SK-MEL-5 (cell line): Measurements from ENCODE around the gene DIP2B. TPM values are rescaled to one million over a fixed set of nuclear protein-coding genes. Genes with fewer than 3 reads are reported as not detected.
A peak's percentile ranks its signal among the peaks of the same experiment; 100 is the strongest.

Experiments used
- DNase-seq: peaks from one replicate; pipeline ENCODE4 v3.0.0-alpha.2; 2016; ENCODE audit warnings: low read depth, low spot score
- in situ Hi-C: cut with HindIII; loops from 2 replicates; pipeline ENCODE4 v1.10.0; 2016; ENCODE audit warnings: low sequenced_read_pairs, high pct_unique_total_duplicates, low pct_unique_long_range_greater_than_20kb
- total RNA-seq: library from RNA; depleted of rRNA; stranded (reverse); fragments of >200 nt; shearing (Covaris generic); gene quantifications from 2 replicates; pipeline ENCODE4 v1.2.3, GENCODE V29; 2014

DIP2B gene
- total RNA-seq, 1 experiment from 2014 or later = 49.0 TPM

DNA sequence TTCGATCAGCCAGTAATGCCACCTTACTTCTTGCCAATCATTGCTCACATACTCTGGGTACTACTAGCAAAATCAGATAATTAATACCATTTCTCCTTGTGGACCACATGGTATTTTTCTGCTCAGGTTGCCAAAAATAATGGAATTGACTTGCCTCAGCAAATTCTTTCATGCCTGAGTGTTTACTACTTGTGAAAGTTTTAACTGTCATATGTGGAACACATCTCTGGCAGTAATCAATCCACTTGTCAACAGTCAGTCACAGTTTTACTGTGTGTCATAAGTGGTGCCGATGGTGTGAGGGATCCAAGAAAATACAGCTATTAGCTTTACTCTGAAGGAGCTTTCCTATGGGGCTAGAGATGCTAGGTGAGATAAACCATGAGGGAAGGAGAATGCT, 203.8 kb downstream of the DIP2B start:
- in situ Hi-C loops = no loop called here
- DNase-seq = no peak

- in situ Hi-C loops = no loop called here
Measured at GRCh38 chr12:50711121-50711520, 206.3 kb downstream of the DIP2B start.

GRCh38 chr12:50715174-50715573, 210.4 kb downstream of the DIP2B start:
- in situ Hi-C loops = no loop called here
- DNase-seq = no peak

More at GRCh38 chr12:50711121-50711520, 206.3 kb downstream of the DIP2B start:
- no peak for DNase-seq

DNA sequence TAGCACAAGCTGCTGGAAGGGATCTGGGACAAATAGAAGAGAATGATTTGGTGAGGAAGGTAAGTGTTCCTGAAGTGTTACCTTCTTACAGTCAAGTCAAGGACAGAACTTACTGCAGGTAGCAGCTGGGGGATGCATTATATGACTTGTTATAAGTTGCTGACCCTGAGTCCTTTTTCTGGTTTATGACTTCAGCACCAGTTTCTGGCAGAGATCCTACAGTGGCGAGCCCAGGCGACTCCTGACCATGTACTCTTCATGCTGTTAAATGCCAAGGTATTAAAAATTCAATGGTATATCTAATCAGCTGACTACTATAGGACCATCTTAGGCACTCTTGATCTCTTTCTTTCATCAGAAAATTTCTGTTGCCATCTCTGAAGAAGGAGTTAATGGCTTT, 214.0 kb downstream of the DIP2B start:
- in situ Hi-C loops = no loop called here
- DNase-seq = no peak

GRCh38 chr12:50720085-50720484, 215.3 kb downstream of the DIP2B start:
- in situ Hi-C loops = no loop called here
- DNase-seq = no peak

- in situ Hi-C loops = no loop called here
- no peak for DNase-seq
Measured at GRCh38 chr12:50720501-50720900, 215.7 kb downstream of the DIP2B start.

DNA sequence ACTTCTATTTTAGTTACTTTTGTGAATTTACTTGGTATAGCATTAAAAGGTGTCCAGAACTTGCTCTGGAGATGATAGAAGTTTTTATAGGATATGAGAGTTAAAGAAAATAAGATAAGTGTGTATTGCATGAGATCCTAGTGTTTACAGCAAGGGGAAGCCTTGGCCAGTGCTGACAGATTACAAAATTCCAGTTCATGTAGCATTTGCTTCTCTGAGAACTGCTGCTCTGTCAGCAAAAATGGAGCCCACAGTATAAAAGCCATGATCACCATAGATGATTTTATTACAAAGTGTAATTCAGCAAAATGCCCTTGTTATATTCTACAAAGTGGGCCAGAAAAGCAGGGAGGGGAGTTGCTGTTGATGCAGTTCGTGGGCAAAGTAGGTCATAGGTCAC, 219.1 kb downstream of the DIP2B start:
- in situ Hi-C loops = no loop called here
- no peak for DNase-seq

GRCh38 chr12:50725011-50725942, 220.5 kb downstream of the DIP2B start:
- DNase-seq = no peak
- in situ Hi-C loops = no loop called here

GRCh38 chr12:50727466-50727865, 222.7 kb downstream of the DIP2B start:
- in situ Hi-C loops = no loop called here

DNA sequence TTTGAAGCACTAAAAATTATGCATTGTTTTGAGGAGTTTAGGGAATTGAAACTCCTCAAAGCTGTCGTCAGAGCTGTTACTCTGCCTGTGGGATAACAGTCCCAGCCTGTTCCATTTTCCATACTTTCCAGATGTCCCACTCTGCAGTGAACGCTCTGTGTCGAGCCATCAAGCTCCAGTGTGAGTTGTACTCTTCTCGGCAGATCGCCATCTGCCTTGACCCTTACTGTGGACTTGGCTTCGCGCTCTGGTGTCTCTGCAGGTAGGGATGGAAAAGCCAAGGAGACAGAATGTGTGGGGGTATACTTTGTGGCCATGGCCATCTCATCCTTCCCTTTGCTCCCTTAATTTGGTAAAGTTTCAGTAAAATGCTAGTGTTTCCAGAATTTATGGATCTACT, 223.6 kb downstream of the DIP2B start:
- DNase-seq = no peak
- in situ Hi-C loops = no loop called here

More at GRCh38 chr12:50727466-50727865, 222.7 kb downstream of the DIP2B start:
- DNase-seq = no peak

GRCh38 chr12:50728841-50729240, 224.1 kb downstream of the DIP2B start:
- DNase-seq = no peak
- in situ Hi-C loops = no loop called here

DNA sequence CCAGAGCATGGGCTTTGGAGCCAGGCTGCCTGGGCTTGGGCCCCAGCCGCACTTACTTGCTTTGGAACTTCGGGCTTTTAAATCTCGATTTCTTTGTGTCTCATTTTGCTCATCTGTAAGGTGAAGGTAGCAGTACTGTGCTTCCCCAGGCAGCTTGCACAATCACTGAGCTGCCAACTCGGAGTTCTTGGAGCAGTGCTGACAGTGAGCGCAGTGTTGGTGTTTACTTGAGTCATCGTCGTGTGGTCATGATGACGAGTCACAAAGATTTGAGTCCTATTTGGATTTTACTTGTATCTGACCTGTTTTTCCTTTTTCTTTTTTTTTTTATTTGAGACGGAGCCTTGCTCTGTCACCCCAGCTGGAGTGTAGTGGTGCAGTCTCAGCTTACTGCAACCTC, 227.8 kb downstream of the DIP2B start:
- in situ Hi-C loops = no loop called here

DNA sequence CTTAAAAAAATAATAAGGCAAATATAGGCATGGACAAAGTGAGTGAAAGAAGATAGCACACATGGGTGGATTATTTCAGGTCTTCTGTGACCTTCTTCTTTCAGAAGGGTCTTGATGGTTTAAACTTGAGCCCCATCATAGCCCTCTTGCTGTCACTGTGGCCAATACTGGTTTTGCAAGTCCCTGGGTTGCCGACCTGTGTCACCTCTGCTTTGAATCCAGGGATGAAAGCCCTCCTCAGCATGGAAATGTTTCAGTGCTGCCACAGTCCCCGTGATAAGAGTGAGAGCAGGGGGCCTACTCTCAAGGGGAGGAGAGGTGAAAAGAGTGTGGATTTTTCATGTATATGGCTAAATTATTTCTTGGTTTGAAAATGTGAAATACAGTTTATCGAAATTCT, 228.9 kb downstream of the DIP2B start:
- DNase-seq = no peak
- in situ Hi-C loops = no loop called here

More for the DNA sequence above, 227.8 kb downstream of the DIP2B start:
- DNase-seq = no peak

DNA sequence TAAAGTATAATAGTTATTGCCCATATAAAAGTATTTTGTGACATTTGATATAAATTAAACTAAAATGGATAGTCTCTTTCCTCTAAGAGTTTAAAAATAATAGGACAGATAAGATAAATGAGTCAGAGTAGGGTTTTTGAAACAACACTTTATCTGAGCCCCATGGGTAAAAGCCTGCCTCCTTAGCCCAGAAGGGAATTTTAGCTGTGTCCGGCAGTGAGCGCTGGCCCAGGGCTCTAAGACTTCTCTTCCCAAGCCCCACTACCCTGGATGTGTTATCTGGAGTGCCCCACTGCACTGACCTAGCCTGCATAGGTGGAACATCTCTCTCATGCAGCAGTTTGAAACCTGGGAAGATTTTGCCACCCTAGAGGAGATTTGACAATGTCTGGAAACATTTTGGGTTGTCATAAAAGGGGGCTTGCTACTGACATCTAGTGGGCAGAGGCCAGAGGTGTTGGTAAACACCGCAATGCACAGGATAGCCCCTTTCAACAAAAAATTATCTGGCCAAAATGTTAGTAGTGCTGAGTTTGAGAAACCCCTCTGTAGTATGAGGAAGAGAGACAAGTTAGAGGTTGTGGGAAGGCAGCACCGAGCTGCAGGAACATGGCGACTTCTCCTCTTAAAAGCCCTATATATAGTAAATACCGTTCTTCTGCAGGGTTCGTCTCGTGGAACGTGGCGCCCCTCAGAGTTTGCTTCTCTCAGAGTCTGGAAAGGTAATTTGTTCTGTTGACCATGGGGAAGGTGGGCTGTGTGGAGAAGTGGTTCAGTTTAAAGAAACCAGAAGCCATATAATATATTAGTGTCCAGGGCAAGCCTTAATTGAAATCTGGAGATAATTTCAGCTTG, 229.9 kb downstream of the DIP2B start:
- peak; percentile 73 for DNase-seq
- in situ Hi-C loops = no loop called here

GRCh38 chr12:50739611-50740010, 234.8 kb downstream of the DIP2B start:
- in situ Hi-C loops = no loop called here
- no peak for DNase-seq

DNA sequence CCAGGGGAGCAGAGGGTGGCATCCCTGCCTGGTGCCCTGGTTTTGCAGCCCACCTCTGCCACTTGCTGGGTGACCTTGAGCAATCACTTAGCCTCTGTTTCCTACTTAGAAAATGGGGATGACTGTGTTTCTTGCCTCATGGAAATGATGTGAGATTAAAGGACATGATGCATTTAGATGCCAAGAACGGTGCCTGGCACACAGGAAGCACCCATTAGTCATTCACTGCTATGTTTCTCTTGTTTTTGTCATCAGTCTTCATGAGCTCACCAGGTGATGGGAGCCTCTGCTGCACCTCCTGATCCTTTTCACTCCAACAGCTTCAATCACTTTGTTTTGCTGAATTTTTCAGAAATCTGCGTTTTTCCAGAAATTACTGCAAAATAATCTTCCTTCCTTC, 235.5 kb downstream of the DIP2B start:
- in situ Hi-C loops = no loop called here
- DNase-seq = no peak

DNA sequence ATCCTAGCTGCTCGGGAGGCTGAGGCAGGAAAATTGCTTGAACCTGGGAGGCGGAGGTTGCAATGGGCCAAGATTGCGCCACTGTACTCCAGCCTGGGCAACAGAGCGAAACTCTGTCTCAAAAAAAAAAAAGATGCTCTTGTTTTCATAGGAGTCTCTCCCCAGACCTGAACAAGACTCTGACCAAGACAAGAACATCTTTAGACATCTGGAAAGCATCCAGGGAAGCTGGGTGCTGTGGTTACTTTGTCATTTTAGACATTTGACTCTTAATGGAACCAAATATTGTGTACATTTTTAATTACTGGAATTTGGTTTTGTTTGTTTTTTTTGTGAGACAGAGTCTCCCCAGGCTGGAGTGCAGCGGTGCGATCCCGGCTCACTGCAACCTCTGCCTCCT, 238.0 kb downstream of the DIP2B start:
- in situ Hi-C loops = no loop called here
- DNase-seq = no peak

DNA sequence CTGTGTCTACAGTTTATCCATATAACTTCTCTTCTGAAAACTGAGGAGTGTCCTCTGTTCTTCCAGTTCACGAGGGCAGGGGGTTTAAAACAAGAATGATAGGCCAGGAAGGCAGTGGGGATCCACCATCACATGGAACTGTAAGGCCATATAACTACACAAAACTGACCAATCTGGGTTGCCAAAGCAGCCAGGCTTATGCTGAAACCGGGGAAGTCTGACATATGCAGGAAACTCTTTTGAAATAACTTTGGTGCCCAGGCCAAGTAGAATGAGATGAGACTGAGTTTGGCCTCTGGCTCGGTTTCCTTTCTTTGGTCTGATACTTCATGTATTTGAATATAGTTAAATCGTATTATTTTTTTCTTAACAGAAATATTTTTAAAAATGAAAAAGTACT, 241.1 kb downstream of the DIP2B start:
- no peak for DNase-seq
- in situ Hi-C loops = no loop called here
